Measurements from ENCODE around the gene ANXA4.

ANXA4 gene

DNA sequence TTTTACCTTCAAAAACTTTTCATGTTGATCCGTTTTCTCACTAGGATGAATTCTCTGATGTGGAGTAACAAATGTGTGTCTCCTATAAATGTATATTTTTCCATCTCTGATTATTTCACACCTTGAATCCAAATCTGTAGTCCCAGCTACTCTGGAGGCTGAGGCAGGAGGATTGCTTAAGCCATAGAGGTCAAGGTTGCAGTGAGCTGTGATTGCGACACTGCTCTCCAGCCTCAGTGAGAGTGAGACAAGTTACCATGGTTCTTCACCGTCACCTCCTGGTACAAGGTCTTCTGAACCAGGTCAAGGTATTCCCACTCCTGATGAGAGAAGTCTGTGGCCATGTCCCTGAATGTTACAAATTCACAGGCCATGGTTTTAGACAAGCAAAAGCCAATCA is 102.6 kb downstream of the ANXA4 start:
- DNase-seq (ENCODE audit: low read depth in 2 of 2) = no peak

DNA sequence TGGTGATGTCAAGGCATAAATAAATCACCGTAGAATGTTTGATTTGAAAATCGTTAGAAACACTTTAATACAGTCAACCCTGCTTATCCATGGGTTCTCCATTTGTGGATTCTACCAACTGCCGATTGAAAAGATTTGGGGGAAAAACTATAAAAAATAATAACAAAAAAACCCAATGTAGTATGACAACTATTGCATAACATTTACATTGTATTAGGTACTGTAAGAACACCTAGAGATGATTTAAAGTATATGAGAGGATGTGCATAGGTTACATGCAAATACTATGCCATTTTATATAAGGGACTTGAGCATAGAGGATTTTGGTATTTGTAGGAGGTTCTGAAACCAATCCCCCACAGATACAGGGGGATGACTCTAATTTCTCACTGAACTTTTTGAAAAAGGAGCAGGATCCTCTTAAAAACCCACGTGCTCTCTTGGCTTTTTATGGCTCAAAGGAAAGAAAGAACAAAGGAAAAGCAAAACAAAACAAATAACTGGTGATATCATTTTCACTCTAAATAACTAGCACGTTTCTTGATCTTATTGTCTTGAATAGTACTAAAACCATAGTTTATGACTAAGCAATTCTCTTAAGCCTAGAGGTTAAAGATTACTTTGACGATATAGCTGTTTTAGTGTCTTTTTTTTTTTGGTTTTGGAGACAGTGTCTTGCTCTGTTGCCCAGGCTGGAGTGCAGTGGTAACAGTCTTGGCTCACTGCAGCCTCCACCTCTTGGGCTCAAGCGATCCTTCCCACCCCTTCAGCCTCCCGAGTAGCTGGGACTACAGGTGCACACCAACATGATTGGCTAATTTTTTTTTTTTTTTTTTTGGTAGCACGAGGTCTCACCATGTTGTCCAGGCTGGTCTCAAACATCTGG is 104.5 kb downstream of the ANXA4 start:
- no peak for DNase-seq (ENCODE audit: low read depth in 2 of 2)

DNA sequence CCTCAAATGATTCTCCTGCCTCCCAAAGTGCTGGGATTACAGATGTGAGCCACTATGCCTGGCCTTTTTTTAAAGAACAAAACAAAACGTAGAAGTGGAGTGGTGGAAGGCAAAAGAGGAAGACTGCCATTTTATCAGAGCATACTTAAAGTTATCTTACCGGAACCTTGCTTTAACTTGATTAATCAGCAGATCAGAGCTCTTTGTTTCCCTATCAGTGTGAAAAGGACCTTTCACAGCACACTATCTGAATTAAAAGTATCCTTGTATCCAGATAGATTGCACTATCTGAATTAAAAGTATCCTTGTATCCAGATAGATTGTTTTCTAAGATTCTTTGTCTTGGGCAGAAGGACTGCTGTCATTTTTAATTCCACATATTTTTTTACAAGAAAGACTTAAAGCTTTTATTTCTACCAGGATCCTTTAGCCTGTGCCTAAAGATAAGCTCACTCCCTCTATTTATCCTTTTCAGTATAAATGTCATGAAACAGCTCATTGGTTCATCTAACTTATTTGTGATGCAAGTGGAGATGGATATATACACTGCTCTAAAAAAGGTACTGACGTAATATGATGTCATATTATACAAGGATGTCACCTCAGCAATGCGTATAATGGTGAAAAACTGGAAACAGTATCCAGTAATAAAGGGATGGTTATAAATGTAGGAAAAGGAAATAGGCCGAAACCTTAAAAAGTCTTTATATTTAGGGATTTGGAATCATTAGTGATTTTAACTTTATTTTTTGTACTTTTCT is 105.3 kb downstream of the ANXA4 start:
- DNase-seq (ENCODE audit: low read depth in 2 of 2) = no peak

DNA sequence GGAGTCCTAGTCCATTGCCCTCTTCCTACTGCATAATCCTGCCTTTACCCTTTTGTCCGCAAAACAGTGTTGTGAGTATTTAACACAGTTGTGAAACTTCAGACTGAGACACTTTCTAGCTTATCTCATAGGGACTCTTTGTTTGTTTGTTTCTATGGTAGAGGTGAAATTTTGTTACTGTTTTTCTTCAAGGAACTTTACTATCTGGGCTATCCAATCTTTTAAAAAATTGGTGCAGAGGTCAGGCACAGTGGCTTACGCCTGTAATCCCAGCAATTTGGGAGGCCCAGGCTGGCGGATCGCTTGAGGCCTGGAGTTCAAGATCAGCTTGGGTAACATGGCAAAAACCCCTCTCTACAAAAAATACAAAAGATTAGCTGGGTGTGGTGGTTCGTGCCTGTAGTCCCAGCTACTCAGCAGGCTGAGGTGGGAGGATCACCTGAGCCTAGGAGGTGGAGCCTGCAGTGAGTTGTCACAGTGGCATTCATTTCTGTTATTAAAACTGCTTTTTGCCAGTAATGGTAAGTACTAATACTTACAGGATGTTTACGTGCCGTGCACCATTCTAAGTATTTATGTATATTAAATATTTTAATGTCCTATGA is 106.4 kb downstream of the ANXA4 start:
- DNase-seq (ENCODE audit: low read depth in 2 of 2) = no peak

DNA sequence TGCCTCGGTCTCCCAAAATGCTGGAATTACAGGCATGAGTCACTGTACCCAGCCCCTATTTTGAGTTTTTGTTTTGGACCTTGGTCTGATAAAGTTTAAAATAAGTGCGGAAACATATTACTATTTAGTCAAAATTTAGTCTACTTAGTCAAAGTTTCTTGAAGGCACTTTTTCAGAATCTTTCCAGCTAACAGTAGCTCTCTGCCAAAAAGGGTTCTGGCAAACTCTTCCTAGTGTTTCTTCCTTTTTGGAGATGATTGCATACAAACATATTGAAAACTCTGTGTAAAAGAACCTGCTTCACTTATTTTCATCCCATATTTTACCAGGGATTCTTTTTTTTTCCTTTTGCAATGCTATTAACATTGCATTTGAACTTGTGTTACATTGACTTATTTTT is 116.3 kb downstream of the ANXA4 start:
- DNase-seq (ENCODE audit: low read depth in 2 of 2) = no peak

GRCh38 chr2:69863298-69863697 is 121.4 kb downstream of the ANXA4 start:
- no peak for DNase-seq (ENCODE audit: low read depth in 2 of 2)
